ENCODE results near the gene CAMTA1. TPM values are rescaled to one million over a fixed set of nuclear protein-coding genes. Genes with fewer than 3 reads are reported as not detected.

The CAMTA1 gene
- total and polyA plus RNA-seq, 9 of the 15 experiments (the other 6 are each of a cell fraction or from before 2014, with no cell fraction given) = 43.9 to 161 (median 65.9) TPM

GRCh38 chr1:7504438-7504720, 719.1 kb downstream of the CAMTA1 start:
- Histone ChIP-seq H4K20me1 (replicated peaks; ENCODE audit: control insufficient read depth, insufficient read depth, low read length) (no peaks in the 10 kb centered on the region; the same call in 1 of the 2 replicates), H3K27me3 (ENCODE audit: control insufficient read depth in 2 of 2, insufficient read depth in 2 of 2, low read length in 2 of 2) (peaks cover 2 to 7% of the 10 kb centered on the region in 2 experiments; a peak in 1 of 5 replicates), H3K4me1 (replicated peaks in 1 of 2; ENCODE audit: control insufficient read depth in 2 of 2, insufficient read depth in 2 of 2, low read length in 2 of 2) (no peaks in the 10 kb centered on the region; a peak in 1 of 5 replicates), H3K9me3 (replicated peaks; ENCODE audit: control insufficient read depth, insufficient read depth, low read depth, low read length) (peaks cover 5% of the 10 kb centered on the region; the same call in 1 of the 2 replicates), H3K4me3 (no peak overlapping the region), H3K27ac (ENCODE audit: extremely low read depth, low read depth, low read length) (no peak overlapping the region), H3K4me2 (ENCODE audit: insufficient read depth, low read length) (no peak overlapping the region), H2AFZ (ENCODE audit: low read depth, low read length) (no peak overlapping the region), H3K9ac (ENCODE audit: insufficient read depth in 1 of 2, low read depth in 2 of 2, low read length in 2 of 2) (no peak overlapping the region), H3K36me3 (ENCODE audit: control insufficient read depth, insufficient read depth, low read length) (no peaks in the 10 kb centered on the region), H3K79me2 (ENCODE audit: control insufficient read depth, insufficient read depth, low read length) (no peaks in the 10 kb centered on the region), H3K9me1 (ENCODE audit: control insufficient read depth, insufficient read depth, low read length) (no peaks in the 10 kb centered on the region)
- BruUV-seq (replicated peaks) = no TSS peak
- WGBS (ENCODE audit: insufficient coverage, low coverage, missing lambda C conversion rate) = 0% methylated on average over 2 of the region's 2 CpGs
- CTCF ChIA-PET (ENCODE audit: low intra/inter-chr PET ratio) = no interaction called here
- intact Hi-C loops (cut with micrococcal nuclease) (no loop called here), in situ Hi-C loops (cut with MboI) (no loop called here)
- ATAC-seq (no peak), FAIRE-seq (no peak), DNase-seq (ENCODE audit: extremely low read depth in 1 of 4, low spot score in 3 of 4) (no peak)
- POLR2A ChIA-PET = no interaction called here
- TF ChIP-seq KAT7 (CRISPR knock-in tag; IDR thresholded peaks at IDR 0.05; ENCODE audit: borderline replicate concordance) = no peak
- no peak for TF ChIP-seq ZBTB12 (CRISPR knock-in tag; IDR thresholded peaks at IDR 0.05)
- no peak for TF ChIP-seq NCOA4 (IDR thresholded peaks at IDR 0.05; ENCODE audit: partially characterized antibody)
- no peak for TF ChIP-seq ZNF512 (tag; IDR thresholded peaks at IDR 0.05)
- TF ChIP-seq RBM15 (IDR thresholded peaks at IDR 0.05; ENCODE audit: insufficient read depth, low read length) = no peak
- no peak for TF ChIP-seq ZNF407 (IDR thresholded peaks at IDR 0.05; ENCODE audit: low read depth)
- no peak for TF ChIP-seq ZNF780A (CRISPR knock-in tag; IDR thresholded peaks at IDR 0.05)
- TF ChIP-seq CEBPB (tag; IDR thresholded peaks at IDR 0.05) = no peak
- TF ChIP-seq SRSF7 (optimal IDR thresholded peaks at IDR 0.05; ENCODE audit: low read depth, low read length) = no peak
- no peak for TF ChIP-seq GABPB1 (CRISPR knock-in tag; IDR thresholded peaks at IDR 0.05)
- no peak for TF ChIP-seq E2F3 (CRISPR knock-in tag; IDR thresholded peaks at IDR 0.05)
